Measurements from ENCODE around the gene HLA-DQA2.
"Not testable (repeated sequence)": the region's sequence is repeated elsewhere in the genome, so short reads cannot be mapped to it uniquely, and the experiment has no call there.

HLA-DQA2 gene

DNA sequence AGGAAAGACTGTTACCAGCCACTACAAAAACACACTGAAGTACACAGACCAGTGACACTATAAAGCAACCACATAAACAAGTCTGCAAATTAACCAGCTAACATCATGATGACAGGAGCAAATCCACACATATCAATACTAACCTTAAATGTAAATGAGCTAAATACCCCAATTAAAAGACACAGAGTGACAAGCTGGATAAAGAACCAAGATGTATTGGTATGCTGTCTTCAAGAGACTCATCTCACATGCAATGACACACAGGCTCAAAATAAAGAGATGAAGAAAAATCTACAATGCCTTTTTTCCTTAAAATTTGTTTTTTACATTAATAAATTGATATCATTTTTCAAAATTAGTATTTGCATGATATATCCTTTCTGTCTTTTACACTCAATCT, 41.7 kb downstream of the HLA-DQA2 start:
- DNase-seq, result not testable (repeated sequence)

DNA sequence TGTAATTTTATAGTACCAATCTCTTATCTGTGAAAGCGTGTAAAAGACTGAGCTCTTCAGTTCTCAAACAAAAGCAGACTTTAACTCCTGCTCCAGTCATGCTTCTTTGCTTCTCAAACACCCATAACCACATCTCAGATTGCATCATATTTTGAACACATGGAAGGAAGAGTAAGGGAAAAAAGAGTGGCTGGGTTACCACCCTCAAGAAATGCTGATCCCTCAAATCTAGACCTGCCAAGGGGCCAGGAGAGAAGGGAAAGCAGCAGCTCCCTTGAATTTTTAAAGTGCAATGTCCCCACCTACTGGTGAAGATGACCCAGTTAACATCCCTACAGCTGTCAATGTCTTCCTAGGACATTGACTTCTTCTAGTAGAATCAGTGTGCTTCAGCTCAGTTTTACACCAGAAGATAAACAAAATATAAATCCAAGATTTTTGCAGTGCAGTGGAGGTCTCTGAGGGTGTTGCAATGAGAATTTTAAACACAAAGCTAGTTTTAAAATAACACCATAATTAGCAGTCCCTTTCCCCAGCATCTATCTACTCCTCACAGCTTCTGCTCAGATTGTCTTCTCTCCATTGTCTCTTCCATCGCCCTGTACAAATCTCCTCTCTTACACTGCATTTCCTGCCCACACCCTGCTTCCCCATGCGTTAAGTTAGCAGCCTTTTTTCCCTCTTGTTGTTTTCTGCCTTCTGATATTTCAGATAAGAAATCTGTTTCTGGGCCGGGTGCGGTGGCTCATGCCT, 44.8 kb downstream of the HLA-DQA2 start:
- no peak for DNase-seq

DNA sequence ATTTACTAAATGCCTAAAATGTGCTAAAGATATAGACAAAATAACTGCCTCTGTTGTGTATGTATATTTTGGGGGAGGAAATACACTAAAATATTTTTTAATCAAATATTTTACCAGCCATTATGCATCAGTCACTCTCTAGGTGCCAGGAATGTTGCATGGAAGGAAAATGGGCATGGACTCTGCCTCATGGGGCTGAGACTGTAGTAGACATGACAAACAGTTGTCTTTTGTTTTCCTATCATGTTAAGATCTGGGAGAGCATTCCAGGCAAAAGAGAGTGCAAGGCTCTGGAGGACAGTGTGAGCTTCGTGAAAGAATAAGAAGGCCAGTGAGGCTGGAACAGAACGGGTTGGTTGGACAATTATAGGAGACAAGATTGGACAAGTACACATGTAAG, 49.1 kb downstream of the HLA-DQA2 start:
- no peak for DNase-seq

DNA sequence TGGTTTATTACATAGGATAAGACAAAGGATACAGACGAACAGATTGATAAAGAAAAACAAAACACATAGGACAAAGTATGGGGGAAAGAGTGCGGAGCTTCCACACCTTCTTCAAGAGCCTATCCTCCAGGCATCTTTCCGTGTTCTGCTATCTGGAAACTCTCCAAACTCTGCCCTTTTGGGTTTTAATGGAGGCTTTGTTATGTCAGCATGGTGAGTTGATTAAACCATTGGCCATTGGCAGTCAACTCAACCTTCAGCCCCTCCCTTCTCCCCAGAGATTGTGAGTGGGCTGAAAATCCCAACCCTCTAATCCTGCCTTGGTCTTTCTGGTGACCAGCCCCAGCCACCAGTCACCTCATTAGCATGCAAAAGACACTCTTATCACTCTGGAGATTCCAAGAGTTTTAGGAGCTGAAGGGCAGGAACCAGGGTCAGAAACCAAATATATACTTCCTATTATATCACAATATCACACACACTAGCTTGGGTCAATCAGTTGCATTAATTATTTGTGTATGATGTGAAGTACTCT, 51.8 kb downstream of the HLA-DQA2 start:
- no peak for DNase-seq

DNA sequence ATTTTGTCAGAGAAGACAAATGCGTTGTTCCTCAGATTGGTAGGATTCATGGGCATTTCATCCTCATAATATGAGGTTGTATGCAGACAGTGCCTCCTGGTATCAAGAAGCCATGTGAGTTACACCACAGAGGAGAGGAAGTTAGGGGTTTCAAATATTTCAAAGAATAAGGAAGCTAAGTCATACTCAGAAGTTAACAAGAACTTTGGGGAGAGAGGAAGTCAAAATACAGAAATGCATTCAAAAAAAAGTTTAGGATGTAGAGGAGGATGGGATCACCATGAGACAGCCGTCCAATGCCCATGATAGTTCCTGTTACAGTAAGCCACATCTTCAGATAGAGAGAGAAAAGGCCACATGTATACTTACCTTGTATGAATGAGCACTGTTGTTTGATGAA, 53.3 kb downstream of the HLA-DQA2 start:
- DNase-seq, result no peak

All from stimulated activated naive CD4-positive, alpha-beta T cell treated with Interleukin-2 at 50 U/mL for 16 hours (primary cell).